SK-N-SH (cell line): ENCODE results near the gene DENND10.

Experiments
- ELF1 ChIP-seq: IDR thresholded peaks from 2 replicates; pipeline ENCODE4 v1.4.0; 2012
- EZH2phosphoT487 ChIP-seq: fragments of 200-600 bp; sonication (generic); IDR thresholded peaks from 2 replicates; pipeline ENCODE4 v1.6.1; 2017; ENCODE audit warnings: low read depth, mixed run types, mild to moderate bottlenecking, antibody characterized with exemption, moderate library complexity, borderline replicate concordance
- GATA2 ChIP-seq: sonication (generic); formaldehyde crosslinking; IDR thresholded peaks from 2 replicates; pipeline ENCODE4 v1.5.0; 2020; ENCODE audit warnings: mild to moderate bottlenecking, missing genetic modification reagents
- JUND ChIP-seq: IDR thresholded peaks from 2 replicates; pipeline ENCODE4 v1.4.0; 2012
- NRF1 ChIP-seq: IDR thresholded peaks from 2 replicates; pipeline ENCODE4 v1.6.1; 2012; ENCODE audit warnings: low read depth, mild to moderate bottlenecking, low read length
- RAD21 ChIP-seq: IDR thresholded peaks from 2 replicates; pipeline ENCODE4 v1.6.1; 2012; ENCODE audit warnings: mild to moderate bottlenecking, low read length
- RXRA ChIP-seq: IDR thresholded peaks from 2 replicates; pipeline ENCODE4 v1.4.0; 2012; ENCODE audit warnings: low read depth, mild to moderate bottlenecking, borderline replicate concordance
- SIN3A ChIP-seq: IDR thresholded peaks from 2 replicates; pipeline ENCODE4 v1.6.1; 2012; ENCODE audit warnings: low read depth, mild to moderate bottlenecking, low read length, moderate library complexity, borderline replicate concordance
- YY1 ChIP-seq: IDR thresholded peaks from 2 replicates; pipeline ENCODE4 v1.4.0; 2012; ENCODE audit warnings: low read depth, mild to moderate bottlenecking
- TF ChIP-seq, protein P1 (sequence below): fragments of 200-600 bp; sonication (generic); IDR thresholded peaks from 2 replicates; pipeline ENCODE4 v1.6.1; 2017; ENCODE audit warnings: antibody characterized with exemption, mild to moderate bottlenecking, moderate library complexity

DNA sequence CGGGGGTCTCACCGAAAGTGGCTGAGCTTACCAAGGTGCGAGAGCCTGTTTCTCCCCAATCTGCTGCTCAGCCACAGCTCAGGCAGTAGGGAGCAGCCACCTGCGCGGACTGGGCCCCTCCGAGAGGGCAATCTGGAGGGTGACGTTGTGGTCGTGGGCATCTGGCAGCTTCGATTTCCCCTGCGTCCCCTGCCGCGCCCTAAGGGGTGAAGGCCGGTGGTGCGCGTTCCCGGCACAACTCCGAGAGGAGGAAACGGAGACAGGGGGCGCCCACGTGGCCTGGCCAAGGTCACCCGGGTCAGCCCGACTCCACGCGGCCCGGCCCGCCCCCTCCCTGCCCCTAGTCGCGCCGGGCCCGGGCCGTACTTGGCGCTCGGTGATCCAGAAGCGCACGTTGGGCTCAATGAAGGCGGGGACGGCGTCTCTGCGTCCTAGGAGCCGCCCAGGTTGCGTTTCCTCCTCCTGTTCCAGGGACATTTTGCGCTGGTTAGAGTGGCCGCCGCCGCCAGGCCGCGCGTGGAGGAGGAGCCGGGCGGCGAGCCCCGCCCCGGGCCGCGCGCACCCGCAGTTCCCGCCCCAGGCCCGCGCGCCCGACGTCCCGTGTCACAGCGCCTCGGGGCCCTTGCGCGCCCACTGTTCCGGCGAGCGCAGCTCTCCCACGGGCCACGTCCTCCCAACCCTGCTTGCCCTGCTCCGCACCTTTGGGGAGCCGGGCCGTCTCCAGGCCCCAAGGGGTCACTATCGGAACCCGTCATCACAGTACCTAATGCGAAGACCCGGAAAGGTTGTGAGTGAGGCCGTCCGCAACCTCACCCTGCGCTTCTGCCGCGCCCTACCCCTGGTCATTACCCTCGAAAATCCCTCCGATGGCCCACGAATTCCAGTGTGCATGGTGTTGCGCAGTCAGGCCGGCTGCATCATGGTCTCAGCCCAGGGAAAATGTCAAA is 61.5 kb downstream of the DENND10 start, which contains the start of gene SFXN4:
- no peak for TF ChIP-seq RAD21
- TF ChIP-seq, protein P1, sequence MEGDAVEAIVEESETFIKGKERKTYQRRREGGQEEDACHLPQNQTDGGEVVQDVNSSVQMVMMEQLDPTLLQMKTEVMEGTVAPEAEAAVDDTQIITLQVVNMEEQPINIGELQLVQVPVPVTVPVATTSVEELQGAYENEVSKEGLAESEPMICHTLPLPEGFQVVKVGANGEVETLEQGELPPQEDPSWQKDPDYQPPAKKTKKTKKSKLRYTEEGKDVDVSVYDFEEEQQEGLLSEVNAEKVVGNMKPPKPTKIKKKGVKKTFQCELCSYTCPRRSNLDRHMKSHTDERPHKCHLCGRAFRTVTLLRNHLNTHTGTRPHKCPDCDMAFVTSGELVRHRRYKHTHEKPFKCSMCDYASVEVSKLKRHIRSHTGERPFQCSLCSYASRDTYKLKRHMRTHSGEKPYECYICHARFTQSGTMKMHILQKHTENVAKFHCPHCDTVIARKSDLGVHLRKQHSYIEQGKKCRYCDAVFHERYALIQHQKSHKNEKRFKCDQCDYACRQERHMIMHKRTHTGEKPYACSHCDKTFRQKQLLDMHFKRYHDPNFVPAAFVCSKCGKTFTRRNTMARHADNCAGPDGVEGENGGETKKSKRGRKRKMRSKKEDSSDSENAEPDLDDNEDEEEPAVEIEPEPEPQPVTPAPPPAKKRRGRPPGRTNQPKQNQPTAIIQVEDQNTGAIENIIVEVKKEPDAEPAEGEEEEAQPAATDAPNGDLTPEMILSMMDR = peak; percentile 9; the same call in 1 of the 2 replicates
- no peak for TF ChIP-seq ELF1
- TF ChIP-seq NRF1 = no peak; the same call in 1 of the 2 replicates
- no peak for TF ChIP-seq YY1
- no peak for TF ChIP-seq EZH2phosphoT487
- no peak for TF ChIP-seq RXRA
- TF ChIP-seq JUND = no peak
- no peak for TF ChIP-seq SIN3A
- TF ChIP-seq GATA2 (CRISPR knock-in tag) = no peak
